ENCODE measurements around the gene ELF2. TPM values are rescaled to one million over a fixed set of nuclear protein-coding genes. Genes with fewer than 3 reads are reported as not detected.

The ELF2 gene
- total RNA-seq, 3 donors from 2014 or later, result 59.4 to 106 (median 67.2) TPM

- intact Hi-C loops (cut with DNase I; ENCODE audit: low total_unique reads), result no loop called here
- no peak for DNase-seq (ENCODE audit: low spot score in 2 of 2)
- Histone ChIP-seq H3K36me3 (no peaks in the 10 kb centered on the region), H3K27me3 (no peaks in the 10 kb centered on the region), H3K4me3 (no peak overlapping the region), H3K4me1 (peaks cover 5 to 12% of the 10 kb centered on the region in 2 donors), H3K27ac (no peak overlapping the region), H3K9me3 (no peaks in the 10 kb centered on the region)
- TF ChIP-seq POLR2A (IDR thresholded peaks at IDR 0.05) (no peak), POLR2AphosphoS5 (IDR thresholded peaks at IDR 0.05) (no peak)
- TF ChIP-seq, protein P1, sequence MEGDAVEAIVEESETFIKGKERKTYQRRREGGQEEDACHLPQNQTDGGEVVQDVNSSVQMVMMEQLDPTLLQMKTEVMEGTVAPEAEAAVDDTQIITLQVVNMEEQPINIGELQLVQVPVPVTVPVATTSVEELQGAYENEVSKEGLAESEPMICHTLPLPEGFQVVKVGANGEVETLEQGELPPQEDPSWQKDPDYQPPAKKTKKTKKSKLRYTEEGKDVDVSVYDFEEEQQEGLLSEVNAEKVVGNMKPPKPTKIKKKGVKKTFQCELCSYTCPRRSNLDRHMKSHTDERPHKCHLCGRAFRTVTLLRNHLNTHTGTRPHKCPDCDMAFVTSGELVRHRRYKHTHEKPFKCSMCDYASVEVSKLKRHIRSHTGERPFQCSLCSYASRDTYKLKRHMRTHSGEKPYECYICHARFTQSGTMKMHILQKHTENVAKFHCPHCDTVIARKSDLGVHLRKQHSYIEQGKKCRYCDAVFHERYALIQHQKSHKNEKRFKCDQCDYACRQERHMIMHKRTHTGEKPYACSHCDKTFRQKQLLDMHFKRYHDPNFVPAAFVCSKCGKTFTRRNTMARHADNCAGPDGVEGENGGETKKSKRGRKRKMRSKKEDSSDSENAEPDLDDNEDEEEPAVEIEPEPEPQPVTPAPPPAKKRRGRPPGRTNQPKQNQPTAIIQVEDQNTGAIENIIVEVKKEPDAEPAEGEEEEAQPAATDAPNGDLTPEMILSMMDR (IDR thresholded peaks at IDR 0.05), result no peak
These were observed 31.5 kb downstream of the ELF2 start for GRCh38 chr4:139145552-139145932.

- no peak for DNase-seq (ENCODE audit: low spot score in 2 of 2)
- Histone ChIP-seq H3K36me3 (no peaks in the 10 kb centered on the region), H3K27me3 (no peaks in the 10 kb centered on the region), H3K9me3 (no peaks in the 10 kb centered on the region), H3K27ac (peak overlapping the region in 1 of 2 donors; percentile 8), H3K4me1 (peaks cover 5 to 12% of the 10 kb centered on the region in 2 donors), H3K4me3 (no peak overlapping the region)
- no peak for TF ChIP-seq POLR2A (IDR thresholded peaks at IDR 0.05)
- TF ChIP-seq, protein P1 (IDR thresholded peaks at IDR 0.05), result no peak
- TF ChIP-seq POLR2AphosphoS5 (IDR thresholded peaks at IDR 0.05), result no peak
- intact Hi-C loops (cut with DNase I; ENCODE audit: low total_unique reads), result no loop called here
These were observed 32.0 kb downstream of the ELF2 start for GRCh38 chr4:139144911-139145551.

GRCh38 chr4:139144161-139144859 lies 32.7 kb downstream of the ELF2 start:
- Histone ChIP-seq H3K9me3 (no peaks in the 10 kb centered on the region), H3K4me3 (no peak overlapping the region), H3K4me1 (peaks cover 5 to 12% of the 10 kb centered on the region in 2 donors), H3K27ac (peak overlapping the region in 1 of 2 donors; percentile 8), H3K27me3 (no peaks in the 10 kb centered on the region), H3K36me3 (no peaks in the 10 kb centered on the region)
- no peak for TF ChIP-seq POLR2A (IDR thresholded peaks at IDR 0.05)
- no peak for TF ChIP-seq POLR2AphosphoS5 (IDR thresholded peaks at IDR 0.05)
- TF ChIP-seq, protein P1 (IDR thresholded peaks at IDR 0.05), result no peak
- intact Hi-C loops (cut with DNase I; ENCODE audit: low total_unique reads), result no loop called here
- DNase-seq (ENCODE audit: low spot score in 2 of 2), result peak in 1 of 2 donors; percentile 33

DNA sequence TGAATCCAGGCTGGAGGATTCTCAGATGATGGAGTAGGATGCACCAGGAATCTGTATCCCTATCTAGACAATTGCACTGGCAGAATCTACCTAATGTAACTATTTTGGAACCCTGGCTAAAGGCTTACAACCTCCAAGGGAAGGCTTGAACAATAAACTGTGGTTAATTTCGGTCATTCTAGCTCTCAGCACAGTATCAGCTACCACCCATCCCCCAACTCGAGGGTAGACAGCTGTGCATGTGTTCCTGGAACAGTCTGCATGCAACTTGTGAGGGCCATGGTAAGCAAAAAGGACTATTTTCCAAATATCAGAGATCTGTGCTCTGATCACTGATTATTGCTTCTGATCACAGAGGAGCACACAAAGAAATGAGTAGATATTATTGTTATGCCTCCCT lies 34.0 kb downstream of the ELF2 start:
- no peak for DNase-seq (ENCODE audit: low spot score in 2 of 2)
- Histone ChIP-seq H3K27ac (no peak overlapping the region), H3K4me3 (no peak overlapping the region), H3K27me3 (no peaks in the 10 kb centered on the region), H3K4me1 (peaks cover 5 to 12% of the 10 kb centered on the region in 2 donors), H3K36me3 (no peaks in the 10 kb centered on the region), H3K9me3 (no peaks in the 10 kb centered on the region)
- intact Hi-C loops (cut with DNase I; ENCODE audit: low total_unique reads), result no loop called here
- TF ChIP-seq POLR2A (IDR thresholded peaks at IDR 0.05) (no peak), POLR2AphosphoS5 (IDR thresholded peaks at IDR 0.05) (no peak)
- TF ChIP-seq, protein P1 (IDR thresholded peaks at IDR 0.05), result no peak

DNA sequence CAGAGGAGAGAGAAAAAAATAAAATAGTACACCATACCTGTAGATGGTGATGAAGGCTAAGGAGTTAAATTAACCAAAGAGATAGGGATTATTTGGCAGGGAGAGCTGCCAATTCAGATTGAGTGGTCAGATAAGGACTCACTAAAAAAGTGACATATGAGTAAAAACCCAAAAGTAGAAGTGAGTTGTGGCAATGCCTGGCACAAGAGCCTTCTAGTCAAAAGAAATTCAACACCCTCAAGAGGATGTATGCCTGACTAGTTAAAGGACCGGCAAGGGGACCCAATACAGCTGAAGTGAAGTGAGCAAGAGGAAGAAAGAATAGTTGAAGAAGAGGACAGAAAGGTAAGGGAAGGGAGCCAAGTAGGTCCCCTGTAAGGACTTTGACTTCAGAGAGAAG lies 34.9 kb downstream of the ELF2 start:
- peaks cover 5 to 12% of the 10 kb centered on the region in 2 donors for H3K4me1 ChIP-seq
- no peak for TF ChIP-seq POLR2AphosphoS5 (IDR thresholded peaks at IDR 0.05)
- TF ChIP-seq POLR2A (IDR thresholded peaks at IDR 0.05), result no peak
- TF ChIP-seq, protein P1 (IDR thresholded peaks at IDR 0.05), result no peak
- H3K27me3 ChIP-seq, result no peaks in the 10 kb centered on the region
- H3K4me3 ChIP-seq, result no peak overlapping the region
- intact Hi-C loops (cut with DNase I; ENCODE audit: low total_unique reads), result no loop called here
- no peak for DNase-seq (ENCODE audit: low spot score in 2 of 2)
- H3K27ac ChIP-seq, result no peak overlapping the region
- H3K36me3 ChIP-seq, result no peaks in the 10 kb centered on the region
- no peaks in the 10 kb centered on the region for H3K9me3 ChIP-seq

Data from breast epithelium (tissue), 4 donors.